Upper lobe of right lung (tissue), 1 donor: Measurements from ENCODE around the gene GPLD1. TPM values are rescaled to one million over a fixed set of nuclear protein-coding genes. Genes with fewer than 3 reads are reported as not detected.
"Not testable (repeated sequence)": the region's sequence is repeated elsewhere in the genome, so short reads cannot be mapped to it uniquely, and the experiment has no call there.

Experiments
- ATAC-seq: fragments of 200-7000 bp; cut with Tn5 transposase; one replicate; pipeline ENCODE4 v1.9.1; 2020; ENCODE audit warnings: mild to moderate bottlenecking, moderate library complexity
- DNase-seq: peaks from one replicate; pipeline ENCODE4 v3.0.0-alpha.2; 2020
- H3K27ac ChIP-seq: fragments of 200-600 bp; one replicate; pipeline ENCODE4 v1.8.0; 2022
- H3K27me3 ChIP-seq: fragments of 200-600 bp; one replicate; pipeline ENCODE4 v1.8.0; 2022; ENCODE audit warnings: mild to moderate bottlenecking
- H3K36me3 ChIP-seq: fragments of 200-600 bp; one replicate; pipeline ENCODE4 v1.8.0; 2022
- H3K4me1 ChIP-seq: fragments of 200-600 bp; one replicate; pipeline ENCODE4 v1.8.0; 2022
- H3K4me3 ChIP-seq: fragments of 200-600 bp; one replicate; pipeline ENCODE4 v1.8.0; 2022; ENCODE audit warnings: mild to moderate bottlenecking
- H3K9me3 ChIP-seq: fragments of 200-600 bp; one replicate; pipeline ENCODE4 v1.8.0; 2022
- CTCF ChIP-seq: fragments of 200-600 bp; IDR thresholded peaks from one replicate; pipeline ENCODE4 v1.8.0; 2022; ENCODE audit warnings: antibody characterized with exemption
- intact Hi-C: fragments of 100-400 bp; cut with DNase I; formaldehyde crosslinking; loops from one replicate; pipeline ENCODE4 v1.11.0; 2022
- total RNA-seq: library from RNA; stranded (reverse); fragmentation: NEBNext Ultra II Directional; extraction: Animal tissue kit (Norgen Biotek cat#: 25700); gene quantifications from one replicate; pipeline ENCODE4 v1.2.1, GENCODE V29; 2021
- donor health status: DM: no; HTN: yes; CAD: no; lungs with severe emphysema.

Gene GPLD1
- total RNA-seq, 1 donor from 2014 or later: 3.1 TPM

GRCh38 chr6:24520929-24521546 lies 31.7 kb upstream of the GPLD1 start:
- DNase-seq: peak; percentile 77
- H3K4me3 ChIP-seq: no peak overlapping the region
- intact Hi-C loops: no loop called here
- H3K36me3 ChIP-seq: peaks cover 12% of the 10 kb centered on the region
- no peak overlapping the region for H3K27ac ChIP-seq
- H3K4me1 ChIP-seq: no peaks in the 10 kb centered on the region
- no peaks in the 10 kb centered on the region for H3K27me3 ChIP-seq
- peak; percentile 65 for TF ChIP-seq CTCF
- H3K9me3 ChIP-seq: no peaks in the 10 kb centered on the region
- peak; percentile 95 for ATAC-seq

GRCh38 chr6:24517659-24518543 lies 28.5 kb upstream of the GPLD1 start:
- H3K4me3 ChIP-seq: no peak overlapping the region
- DNase-seq: no peak
- no peak for TF ChIP-seq CTCF
- H3K27me3 ChIP-seq: no peaks in the 10 kb centered on the region
- peaks cover 17% of the 10 kb centered on the region for H3K36me3 ChIP-seq
- H3K4me1 ChIP-seq: no peaks in the 10 kb centered on the region
- no peak overlapping the region for H3K27ac ChIP-seq
- intact Hi-C loops: no loop called here
- no peaks in the 10 kb centered on the region for H3K9me3 ChIP-seq
- no peak for ATAC-seq

- Histone ChIP-seq H3K4me1 (no peaks in the 10 kb centered on the region), H3K27ac (no peak overlapping the region), H3K9me3 (no peaks in the 10 kb centered on the region), H3K4me3 (no peak overlapping the region), H3K27me3 (no peaks in the 10 kb centered on the region), H3K36me3 (peaks cover 11% of the 10 kb centered on the region)
- DNase-seq (no peak), ATAC-seq (no peak)
- intact Hi-C loops: no loop called here
- TF ChIP-seq CTCF: no peak
Observed at GRCh38 chr6:24513602-24514001, 24.2 kb upstream of the GPLD1 start.

GRCh38 chr6:24511976-24512375 lies 22.6 kb upstream of the GPLD1 start:
- ATAC-seq, H3K4me1 ChIP-seq, DNase-seq, H3K4me3 ChIP-seq, H3K9me3 ChIP-seq, H3K27ac ChIP-seq, intact Hi-C loops, H3K27me3 ChIP-seq: not testable (repeated sequence)
- H3K36me3 ChIP-seq: peaks cover 11% of the 10 kb centered on the region

GRCh38 chr6:24506814-24507520 lies 17.6 kb upstream of the GPLD1 start:
- intact Hi-C loops: no loop called here
- peaks cover 10% of the 10 kb centered on the region for H3K4me1 ChIP-seq
- no peak overlapping the region for H3K4me3 ChIP-seq
- H3K9me3 ChIP-seq: no peaks in the 10 kb centered on the region
- ATAC-seq: no peak
- no peaks in the 10 kb centered on the region for H3K27me3 ChIP-seq
- peaks cover 11% of the 10 kb centered on the region for H3K36me3 ChIP-seq
- TF ChIP-seq CTCF: no peak
- DNase-seq: no peak
- H3K27ac ChIP-seq: no peak overlapping the region
